ENCODE data around the gene ETFDH. TPM values are rescaled to one million over a fixed set of nuclear protein-coding genes. Genes with fewer than 3 reads are reported as not detected.
"Not testable (repeated sequence)": the region's sequence is repeated elsewhere in the genome, so short reads cannot be mapped to it uniquely, and the experiment has no call there.

Gene ETFDH
- total RNA-seq, 4 donors from 2014 or later = 51.2 to 219 (median 112) TPM

- H3K36me3 ChIP-seq = no peaks in the 10 kb centered on the region
- H3K4me1 ChIP-seq = no peaks in the 10 kb centered on the region
- H3K9me3 ChIP-seq = no peaks in the 10 kb centered on the region
- no peaks in the 10 kb centered on the region for H3K27me3 ChIP-seq
- TF ChIP-seq, protein P1, sequence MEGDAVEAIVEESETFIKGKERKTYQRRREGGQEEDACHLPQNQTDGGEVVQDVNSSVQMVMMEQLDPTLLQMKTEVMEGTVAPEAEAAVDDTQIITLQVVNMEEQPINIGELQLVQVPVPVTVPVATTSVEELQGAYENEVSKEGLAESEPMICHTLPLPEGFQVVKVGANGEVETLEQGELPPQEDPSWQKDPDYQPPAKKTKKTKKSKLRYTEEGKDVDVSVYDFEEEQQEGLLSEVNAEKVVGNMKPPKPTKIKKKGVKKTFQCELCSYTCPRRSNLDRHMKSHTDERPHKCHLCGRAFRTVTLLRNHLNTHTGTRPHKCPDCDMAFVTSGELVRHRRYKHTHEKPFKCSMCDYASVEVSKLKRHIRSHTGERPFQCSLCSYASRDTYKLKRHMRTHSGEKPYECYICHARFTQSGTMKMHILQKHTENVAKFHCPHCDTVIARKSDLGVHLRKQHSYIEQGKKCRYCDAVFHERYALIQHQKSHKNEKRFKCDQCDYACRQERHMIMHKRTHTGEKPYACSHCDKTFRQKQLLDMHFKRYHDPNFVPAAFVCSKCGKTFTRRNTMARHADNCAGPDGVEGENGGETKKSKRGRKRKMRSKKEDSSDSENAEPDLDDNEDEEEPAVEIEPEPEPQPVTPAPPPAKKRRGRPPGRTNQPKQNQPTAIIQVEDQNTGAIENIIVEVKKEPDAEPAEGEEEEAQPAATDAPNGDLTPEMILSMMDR (IDR thresholded peaks at IDR 0.05) = no peak
- TF ChIP-seq POLR2A (IDR thresholded peaks at IDR 0.05) = no peak
- no peak overlapping the region for H3K4me3 ChIP-seq
- H3K27ac ChIP-seq = no peak overlapping the region
- DNase-seq = no peak
Observed at GRCh38 chr4:158728236-158728635, 56.1 kb downstream of the ETFDH start.

- TF ChIP-seq, protein P1 (IDR thresholded peaks at IDR 0.05) = peak in 5 of 6 experiments; percentile 32 to 95 (median 93)
- TF ChIP-seq POLR2A (IDR thresholded peaks at IDR 0.05) = no peak
- Histone ChIP-seq H3K4me1 (no peaks in the 10 kb centered on the region), H3K27me3 (no peaks in the 10 kb centered on the region), H3K4me3 (no peak overlapping the region), H3K9me3 (no peaks in the 10 kb centered on the region), H3K27ac (no peak overlapping the region), H3K36me3 (no peaks in the 10 kb centered on the region)
- DNase-seq = peak; percentile 25 to 82 (median 53)
Observed at GRCh38 chr4:158729716-158730559, 57.8 kb downstream of the ETFDH start.

GRCh38 chr4:158738866-158739265 is 66.8 kb downstream of the ETFDH start:
- TF ChIP-seq POLR2A (IDR thresholded peaks at IDR 0.05) = no peak
- TF ChIP-seq, protein P1 (IDR thresholded peaks at IDR 0.05) = no peak
- Histone ChIP-seq H3K4me3 (no peak overlapping the region), H3K27ac (no peak overlapping the region), H3K36me3 (no peaks in the 10 kb centered on the region), H3K4me1 (no peaks in the 10 kb centered on the region), H3K27me3 (no peaks in the 10 kb centered on the region), H3K9me3 (no peaks in the 10 kb centered on the region)
- DNase-seq = no peak

- no peaks in the 10 kb centered on the region for H3K36me3 ChIP-seq
- no peaks in the 10 kb centered on the region for H3K4me1 ChIP-seq
- no peak overlapping the region for H3K4me3 ChIP-seq
- no peak overlapping the region for H3K27ac ChIP-seq
- no peaks in the 10 kb centered on the region for H3K9me3 ChIP-seq
- TF ChIP-seq POLR2A (IDR thresholded peaks at IDR 0.05) = no peak
- no peak for DNase-seq
- H3K27me3 ChIP-seq = no peaks in the 10 kb centered on the region
Observed at GRCh38 chr4:158739600-158739999, 67.5 kb downstream of the ETFDH start.

- H3K4me1 ChIP-seq = no peaks in the 10 kb centered on the region
- H3K4me3 ChIP-seq = no peak overlapping the region
- H3K36me3 ChIP-seq = no peaks in the 10 kb centered on the region
- TF ChIP-seq, protein P1 (IDR thresholded peaks at IDR 0.05) = no peak
- no peak for TF ChIP-seq POLR2A (IDR thresholded peaks at IDR 0.05)
- DNase-seq = no peak
- H3K9me3 ChIP-seq = no peaks in the 10 kb centered on the region
- no peaks in the 10 kb centered on the region for H3K27me3 ChIP-seq
- H3K27ac ChIP-seq = no peak overlapping the region
Observed at GRCh38 chr4:158741326-158742021, 69.4 kb downstream of the ETFDH start.

- not testable (repeated sequence) for H3K4me3 ChIP-seq, H3K27ac ChIP-seq, H3K27me3 ChIP-seq, H3K36me3 ChIP-seq, H3K9me3 ChIP-seq, H3K4me1 ChIP-seq, DNase-seq
Observed at GRCh38 chr4:158746537-158746936, 74.4 kb downstream of the ETFDH start.

Data from Peyer's patch (tissue), 4 donors.